DND-41 (cell line): ENCODE data around the gene MORN3.
A peak's percentile ranks its signal among the peaks of the same experiment; 100 is the strongest.

Experiments used
- ATAC-seq: fragments of 200-7000 bp; cut with Tn5 transposase; 3 replicates; pipeline ENCODE4 v1.9.1; 2021; ENCODE audit warnings: low read depth; ENCODE audit not compliant: insufficient read depth
- DNase-seq: peaks from one replicate; pipeline ENCODE4 v3.0.0-alpha.2; 2020
- H2AFZ ChIP-seq: 2 replicates; pipeline ENCODE4 v1.6.0; 2012; ENCODE audit warnings: low read depth, low read length
- H3K27ac ChIP-seq: 2 replicates; pipeline ENCODE4 v1.5.1; 2012; ENCODE audit warnings: low read length, inconsistent platforms
- H3K27me3 ChIP-seq: fragments of 200-600 bp; sonication (generic); 2 replicates; pipeline ENCODE4 v1.6.0; 2012; ENCODE audit warnings: low read length, mild to moderate bottlenecking, inconsistent platforms; ENCODE audit not compliant: insufficient read depth, poor library complexity
- H3K36me3 ChIP-seq: 2 replicates; pipeline ENCODE4 v1.5.1; 2012; ENCODE audit warnings: low read length, inconsistent platforms; ENCODE audit not compliant: insufficient read depth
- H3K4me1 ChIP-seq: 2 replicates; pipeline ENCODE4 v1.5.1; 2012; ENCODE audit warnings: mild to moderate bottlenecking, low read length; ENCODE audit not compliant: insufficient read depth
- H3K4me2 ChIP-seq: 2 replicates; pipeline ENCODE4 v1.6.0; 2012; ENCODE audit warnings: mild to moderate bottlenecking, moderate library complexity, low read length, inconsistent platforms; ENCODE audit not compliant: insufficient read depth
- H3K4me3 ChIP-seq, 2 experiments: fragments of 200-600 bp in 1 of 2; shearing (Covaris generic) in 1 of 2; 2 replicates each; pipeline ENCODE4 v1.5.1; 2012 to 2016; ENCODE audit warnings: inconsistent platforms in 2 of 2, low read length in 2 of 2, mild to moderate bottlenecking in 2 of 2, low read depth in 1 of 2, moderate library complexity in 1 of 2
- H3K79me2 ChIP-seq: 2 replicates; pipeline ENCODE4 v1.6.0; 2012; ENCODE audit warnings: low read length, inconsistent platforms; ENCODE audit not compliant: insufficient read depth
- H3K9ac ChIP-seq: 2 replicates; pipeline ENCODE4 v1.6.0; 2012; ENCODE audit warnings: low read depth, mild to moderate bottlenecking, inconsistent platforms, low read length, moderate library complexity
- H3K9me3 ChIP-seq: 2 replicates; pipeline ENCODE4 v1.5.1; 2012; ENCODE audit warnings: low read length, moderate library complexity, mild to moderate bottlenecking, inconsistent platforms; ENCODE audit not compliant: insufficient read depth, severe bottlenecking
- H4K20me1 ChIP-seq: 2 replicates; pipeline ENCODE4 v1.6.0; 2012; ENCODE audit warnings: low read length; ENCODE audit not compliant: insufficient read depth
- EZH2 ChIP-seq: IDR thresholded peaks from 3 replicates; pipeline ENCODE4 v1.6.1; 2012; ENCODE audit warnings: borderline replicate concordance, low read depth, mild to moderate bottlenecking, moderate library complexity, low read length, inconsistent platforms; ENCODE audit not compliant: severe bottlenecking
- TF ChIP-seq, protein P1 (sequence below): IDR thresholded peaks from 2 replicates; pipeline ENCODE4 v1.5.1; 2012; ENCODE audit warnings: borderline replicate concordance, low read length, moderate library complexity, mild to moderate bottlenecking; ENCODE audit not compliant: poor library complexity, severe bottlenecking; ENCODE audit errors: extremely low read depth

The MORN3 gene

DNA sequence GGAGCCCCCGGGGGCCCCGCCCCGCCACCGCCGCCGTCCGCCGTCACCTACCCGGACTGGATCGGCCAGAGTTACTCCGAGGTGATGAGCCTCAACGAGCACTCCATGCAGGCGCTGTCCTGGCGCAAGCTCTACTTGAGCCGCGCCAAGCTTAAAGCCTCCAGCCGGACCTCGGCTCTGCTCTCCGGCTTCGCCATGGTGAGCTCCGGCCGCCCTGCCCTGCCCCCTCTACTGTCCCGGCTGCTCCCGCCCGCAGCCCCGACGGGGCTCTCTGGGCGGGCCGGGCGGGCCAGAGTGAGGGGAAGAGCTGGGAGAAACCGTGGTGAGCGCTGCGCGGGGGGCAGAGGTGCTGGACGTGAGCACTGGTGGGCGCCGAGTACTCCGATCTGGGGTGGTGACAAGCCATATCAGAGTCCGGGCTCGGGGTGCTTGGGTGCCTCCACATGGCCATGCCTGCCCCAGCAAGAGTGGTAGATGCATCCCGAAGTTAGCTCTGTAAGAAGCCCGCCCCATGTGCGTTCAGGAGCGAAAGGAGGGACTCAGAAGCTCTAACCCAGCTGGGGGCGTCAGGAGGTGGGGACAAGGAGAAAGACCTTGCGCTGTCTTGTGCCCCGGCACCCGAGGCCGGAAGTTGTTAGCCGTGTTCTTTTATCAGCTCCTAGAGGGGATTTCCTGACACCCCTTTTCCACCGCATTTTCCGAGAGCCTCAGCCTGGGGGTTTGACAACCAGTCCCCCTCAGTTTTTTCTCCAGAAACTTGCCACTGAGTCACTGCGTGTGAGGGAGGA, 42.4 kb downstream of the MORN3 start:
- ATAC-seq: peak; percentile 75
- Histone ChIP-seq H3K27ac (peak overlapping the region; percentile 81), H3K79me2 (peaks cover 45% of the 10 kb centered on the region), H3K4me2 (peak overlapping the region; percentile 69), H3K4me1 (peaks cover 47% of the 10 kb centered on the region), H3K9me3 (no peaks in the 10 kb centered on the region), H3K9ac (peak overlapping the region; percentile 92), H3K27me3 (no peaks in the 10 kb centered on the region), H4K20me1 (peaks cover 12% of the 10 kb centered on the region; the same call in 1 of the 2 replicates), H3K36me3 (peaks cover 7% of the 10 kb centered on the region; the same call in 1 of the 2 replicates), H2AFZ (peak overlapping the region; percentile 79), H3K4me3 (peak overlapping the region; percentile 62 to 69)
- TF ChIP-seq, protein P1, sequence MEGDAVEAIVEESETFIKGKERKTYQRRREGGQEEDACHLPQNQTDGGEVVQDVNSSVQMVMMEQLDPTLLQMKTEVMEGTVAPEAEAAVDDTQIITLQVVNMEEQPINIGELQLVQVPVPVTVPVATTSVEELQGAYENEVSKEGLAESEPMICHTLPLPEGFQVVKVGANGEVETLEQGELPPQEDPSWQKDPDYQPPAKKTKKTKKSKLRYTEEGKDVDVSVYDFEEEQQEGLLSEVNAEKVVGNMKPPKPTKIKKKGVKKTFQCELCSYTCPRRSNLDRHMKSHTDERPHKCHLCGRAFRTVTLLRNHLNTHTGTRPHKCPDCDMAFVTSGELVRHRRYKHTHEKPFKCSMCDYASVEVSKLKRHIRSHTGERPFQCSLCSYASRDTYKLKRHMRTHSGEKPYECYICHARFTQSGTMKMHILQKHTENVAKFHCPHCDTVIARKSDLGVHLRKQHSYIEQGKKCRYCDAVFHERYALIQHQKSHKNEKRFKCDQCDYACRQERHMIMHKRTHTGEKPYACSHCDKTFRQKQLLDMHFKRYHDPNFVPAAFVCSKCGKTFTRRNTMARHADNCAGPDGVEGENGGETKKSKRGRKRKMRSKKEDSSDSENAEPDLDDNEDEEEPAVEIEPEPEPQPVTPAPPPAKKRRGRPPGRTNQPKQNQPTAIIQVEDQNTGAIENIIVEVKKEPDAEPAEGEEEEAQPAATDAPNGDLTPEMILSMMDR: peak; percentile 47
- no peak for TF ChIP-seq EZH2
- peak; percentile 88 for DNase-seq

DNA sequence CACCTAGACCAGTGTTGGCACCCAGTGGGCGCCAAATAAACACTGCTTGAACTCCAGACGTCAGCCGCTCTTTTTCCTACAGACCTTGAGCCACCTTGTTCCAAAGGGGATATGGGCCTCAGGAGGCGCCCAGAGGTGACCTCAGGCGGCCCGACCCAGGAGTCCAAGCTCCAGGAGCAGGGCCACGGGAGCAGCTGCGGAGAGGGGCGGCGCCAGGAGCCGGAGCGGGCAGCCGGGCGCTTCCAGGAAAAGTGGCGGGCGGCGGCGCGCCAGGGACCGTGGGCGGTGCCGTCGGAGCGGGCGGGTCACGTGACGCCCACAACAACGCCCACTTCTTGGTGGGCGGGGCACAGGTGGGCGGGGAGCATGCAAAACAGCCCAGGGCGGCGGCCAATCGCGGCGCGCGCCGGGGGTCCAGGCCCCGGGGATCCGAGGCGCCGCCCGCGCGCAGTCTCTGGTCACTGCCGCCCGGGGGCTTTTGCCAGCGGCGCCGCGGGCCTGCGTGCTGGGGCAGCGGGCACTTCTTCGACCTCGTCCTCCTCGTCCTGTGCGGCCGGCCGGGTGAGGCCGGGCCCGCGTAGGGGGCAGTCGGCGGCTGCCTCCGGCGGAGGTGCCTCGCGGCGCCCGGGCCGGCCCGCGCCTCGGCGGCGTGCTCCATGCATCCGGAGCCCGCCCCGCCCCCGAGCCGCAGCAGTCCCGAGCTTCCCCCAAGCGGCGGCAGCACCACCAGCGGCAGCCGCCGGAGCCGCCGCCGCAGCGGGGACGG, 43.2 kb downstream of the MORN3 start, which contains the start of gene ORAI1:
TSS of gene ORAI1 (plus strand) at position 444 of the 766 bp plus-strand sequence.
- ATAC-seq: peak; percentile 73
- Histone ChIP-seq H2AFZ (peak within 1 kb of the TSS; percentile 83), H3K4me1 (peaks cover 47% of the 10 kb centered on the region)

DNA sequence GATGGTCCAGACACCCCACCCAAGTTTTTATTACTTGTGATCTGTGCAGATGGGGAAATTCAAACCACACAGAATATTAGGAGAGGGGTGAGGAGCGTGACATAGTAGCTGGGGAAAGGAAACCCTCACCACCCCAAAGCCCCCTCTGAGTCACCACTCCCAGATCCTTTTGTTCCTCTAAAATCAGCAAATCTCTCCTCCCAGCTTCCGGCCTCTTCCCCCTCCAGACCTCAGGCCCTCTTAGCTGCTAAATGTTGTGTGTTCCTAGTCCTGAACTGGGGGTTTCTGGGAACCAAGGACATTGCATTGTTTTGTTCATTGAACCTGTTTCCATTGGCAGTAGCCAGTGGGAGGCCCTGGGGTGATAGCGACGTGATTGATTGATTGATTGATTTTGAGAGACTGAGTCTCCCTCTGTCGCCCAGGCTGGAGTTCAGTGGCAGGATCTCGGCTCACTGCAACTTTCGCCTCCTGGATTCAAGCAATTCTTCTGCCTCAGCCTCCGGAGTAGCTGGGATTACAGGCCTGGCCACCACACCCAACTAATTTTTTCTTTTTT, 49.0 kb downstream of the MORN3 start:
- Histone ChIP-seq H2AFZ (no peak overlapping the region), H3K36me3 (no peaks in the 10 kb centered on the region), H3K4me3 (no peak overlapping the region), H3K9ac (no peak overlapping the region), H3K79me2 (no peaks in the 10 kb centered on the region), H4K20me1 (no peaks in the 10 kb centered on the region), H3K4me1 (peaks cover 12% of the 10 kb centered on the region), H3K27me3 (no peaks in the 10 kb centered on the region), H3K27ac (no peak overlapping the region), H3K4me2 (no peak overlapping the region), H3K9me3 (no peaks in the 10 kb centered on the region)
- no peak for ATAC-seq
- no peak for DNase-seq
- TF ChIP-seq, protein P1: no peak
- no peak for TF ChIP-seq EZH2

More for the DNA sequence above, 43.2 kb downstream of the MORN3 start, which contains the start of gene ORAI1:
- Histone ChIP-seq H3K27me3 (no peaks in the 10 kb centered on the region), H4K20me1 (peaks cover 12% of the 10 kb centered on the region; the same call in 1 of the 2 replicates), H3K4me2 (peak within 1 kb of the TSS; percentile 69), H3K79me2 (peaks cover 39% of the 10 kb centered on the region), H3K9me3 (no peaks in the 10 kb centered on the region), H3K9ac (peak within 1 kb of the TSS; percentile 92), H3K4me3 (peak within 1 kb of the TSS; percentile 62 to 69), H3K27ac (peak within 1 kb of the TSS; percentile 86), H3K36me3 (peaks cover 7% of the 10 kb centered on the region; the same call in 1 of the 2 replicates)
- DNase-seq: peak; percentile 95
- TF ChIP-seq, protein P1: peak; percentile 42
- no peak for TF ChIP-seq EZH2
